GM13977 (cell line): Measurements from ENCODE around the gene SLC1A3.

Source experiments
- DNase-seq: peaks from one replicate; pipeline ENCODE4 v3.0.0; 2012; ENCODE audit warnings: low spot score
- in situ Hi-C: fragments of 300-500 bp; cut with MboI; formaldehyde crosslinking; loops from one replicate; pipeline ENCODE4 v1.12.0; 2022; ENCODE audit warnings: low sequenced_read_pairs, low pct_unique_long_range_greater_than_20kb, mixed read lengths, inconsistent platforms; ENCODE audit not compliant: unreplicated experiment
- TF ChIP-seq, protein P1 (sequence below): IDR thresholded peaks from 2 replicates; pipeline ENCODE4 v1.5.1; 2012; ENCODE audit warnings: mild to moderate bottlenecking, control low read depth; ENCODE audit not compliant: insufficient read depth; ENCODE audit errors: extremely low read depth, missing control alignments

Gene SLC1A3

DNA sequence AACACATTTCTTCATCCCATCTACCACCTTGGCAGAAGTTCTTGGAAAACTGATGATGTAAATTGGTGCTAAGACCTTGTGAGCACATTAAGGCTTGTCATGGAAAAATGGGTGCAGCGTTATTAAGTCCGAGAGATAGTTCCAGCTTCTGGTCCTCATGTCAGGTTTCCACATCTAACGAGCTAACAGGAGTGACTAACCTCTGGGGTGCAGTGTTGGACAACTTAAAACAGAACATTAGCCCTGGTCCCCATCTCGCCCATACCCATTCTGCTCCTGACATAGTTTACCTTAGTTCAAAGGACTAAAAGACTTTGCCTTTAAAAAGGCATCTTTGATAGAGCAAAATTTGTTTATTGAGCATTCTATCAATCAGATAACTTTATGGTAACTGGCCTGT lies 128.0 kb downstream of the SLC1A3 start:
- TF ChIP-seq, protein P1, sequence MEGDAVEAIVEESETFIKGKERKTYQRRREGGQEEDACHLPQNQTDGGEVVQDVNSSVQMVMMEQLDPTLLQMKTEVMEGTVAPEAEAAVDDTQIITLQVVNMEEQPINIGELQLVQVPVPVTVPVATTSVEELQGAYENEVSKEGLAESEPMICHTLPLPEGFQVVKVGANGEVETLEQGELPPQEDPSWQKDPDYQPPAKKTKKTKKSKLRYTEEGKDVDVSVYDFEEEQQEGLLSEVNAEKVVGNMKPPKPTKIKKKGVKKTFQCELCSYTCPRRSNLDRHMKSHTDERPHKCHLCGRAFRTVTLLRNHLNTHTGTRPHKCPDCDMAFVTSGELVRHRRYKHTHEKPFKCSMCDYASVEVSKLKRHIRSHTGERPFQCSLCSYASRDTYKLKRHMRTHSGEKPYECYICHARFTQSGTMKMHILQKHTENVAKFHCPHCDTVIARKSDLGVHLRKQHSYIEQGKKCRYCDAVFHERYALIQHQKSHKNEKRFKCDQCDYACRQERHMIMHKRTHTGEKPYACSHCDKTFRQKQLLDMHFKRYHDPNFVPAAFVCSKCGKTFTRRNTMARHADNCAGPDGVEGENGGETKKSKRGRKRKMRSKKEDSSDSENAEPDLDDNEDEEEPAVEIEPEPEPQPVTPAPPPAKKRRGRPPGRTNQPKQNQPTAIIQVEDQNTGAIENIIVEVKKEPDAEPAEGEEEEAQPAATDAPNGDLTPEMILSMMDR = peak; percentile 32
- DNase-seq = no peak
- in situ Hi-C loops = loop anchor here (25.0 kb wide), 1 partner anchor 478 kb away; no protein-coding TSS in a partner anchor

DNA sequence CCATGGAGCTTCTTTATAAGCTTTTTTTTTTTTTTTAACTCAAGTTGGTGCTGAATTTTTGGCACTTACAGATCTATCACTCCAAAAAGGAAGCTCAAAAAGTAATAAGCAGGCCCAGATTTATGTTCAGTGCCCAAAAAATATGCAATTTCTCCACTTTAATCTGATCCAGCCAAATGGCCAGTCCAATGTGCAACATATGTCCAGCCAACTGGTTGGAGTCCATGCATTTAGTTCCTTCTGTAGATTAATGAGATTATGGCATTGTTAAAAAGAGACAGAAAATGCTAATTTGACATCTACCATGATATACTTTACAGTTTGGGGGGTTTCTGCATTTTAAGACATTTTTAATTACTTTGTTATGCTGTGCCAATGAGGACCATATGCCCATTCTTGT lies 129.5 kb downstream of the SLC1A3 start:
- in situ Hi-C loops = loop anchor here (5.0 to 25.0 kb wide), 2 partner anchors 131 to 476 kb away; no protein-coding TSS in a partner anchor
- TF ChIP-seq, protein P1 = no peak
- no peak for DNase-seq
